ENCODE data around the gene MARCHF10. TPM values are rescaled to one million over a fixed set of nuclear protein-coding genes. Genes with fewer than 3 reads are reported as not detected.

Gene MARCHF10
- total and polyA plus RNA-seq, 2 experiments from 2014 or later: not detected

DNA sequence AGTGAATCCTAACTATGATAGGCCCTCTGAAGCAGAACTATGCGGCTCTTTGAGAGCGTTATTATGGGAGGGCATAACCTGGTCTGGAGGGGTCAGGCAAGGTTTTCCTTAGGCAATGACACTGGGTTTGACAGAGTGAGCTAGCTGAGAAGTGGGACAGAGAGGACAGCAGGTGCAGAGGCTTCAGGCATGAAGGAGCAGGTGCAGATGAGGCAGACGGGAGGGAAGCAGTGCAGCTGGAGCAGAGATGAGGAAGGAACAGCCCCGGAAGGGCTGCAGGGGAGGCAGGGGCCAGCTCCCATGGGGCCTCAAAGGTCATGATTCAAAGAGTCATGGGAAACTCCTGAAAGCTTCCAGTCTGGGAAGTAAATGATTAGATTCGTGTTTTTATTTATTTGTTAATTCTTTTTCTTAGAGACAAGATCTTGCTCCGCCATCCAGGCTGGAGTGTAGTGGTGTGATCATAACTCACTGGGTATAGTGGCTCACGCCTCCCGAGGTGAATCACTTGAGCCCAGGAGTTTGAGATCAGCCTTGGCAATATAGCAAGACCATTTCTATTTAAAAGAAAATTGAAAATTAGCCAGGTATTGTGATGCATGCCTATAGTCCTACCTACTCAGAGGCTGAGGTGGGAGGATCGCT lies 5.4 kb downstream of the MARCHF10 start:
- Histone ChIP-seq H4K20me1 (ENCODE audit: insufficient read depth, poor library complexity, severe bottlenecking) (no peaks in the 10 kb centered on the region), H2AFZ (no peak overlapping the region), H3K36me3 (replicated peaks; ENCODE audit: insufficient read depth, low read depth) (no peaks in the 10 kb centered on the region), H3K9me3 (ENCODE audit: low read depth) (no peaks in the 10 kb centered on the region), H3K4me3 (no peak overlapping the region), H3K9me2 (replicated peaks; ENCODE audit: insufficient read depth) (no peaks in the 10 kb centered on the region), H3K4me1 (ENCODE audit: insufficient read depth) (peaks cover 5% of the 10 kb centered on the region), H3K79me2 (no peaks in the 10 kb centered on the region), H3K27me3 (no peaks in the 10 kb centered on the region), H3K4me2 (no peak overlapping the region), H3K27ac (no peak overlapping the region)
- 94% methylated on average over 9 of the region's 9 CpGs for WGBS (ENCODE audit: low lambda C conversion rate, missing lambda C conversion rate)
- TF ChIP-seq, protein P1, sequence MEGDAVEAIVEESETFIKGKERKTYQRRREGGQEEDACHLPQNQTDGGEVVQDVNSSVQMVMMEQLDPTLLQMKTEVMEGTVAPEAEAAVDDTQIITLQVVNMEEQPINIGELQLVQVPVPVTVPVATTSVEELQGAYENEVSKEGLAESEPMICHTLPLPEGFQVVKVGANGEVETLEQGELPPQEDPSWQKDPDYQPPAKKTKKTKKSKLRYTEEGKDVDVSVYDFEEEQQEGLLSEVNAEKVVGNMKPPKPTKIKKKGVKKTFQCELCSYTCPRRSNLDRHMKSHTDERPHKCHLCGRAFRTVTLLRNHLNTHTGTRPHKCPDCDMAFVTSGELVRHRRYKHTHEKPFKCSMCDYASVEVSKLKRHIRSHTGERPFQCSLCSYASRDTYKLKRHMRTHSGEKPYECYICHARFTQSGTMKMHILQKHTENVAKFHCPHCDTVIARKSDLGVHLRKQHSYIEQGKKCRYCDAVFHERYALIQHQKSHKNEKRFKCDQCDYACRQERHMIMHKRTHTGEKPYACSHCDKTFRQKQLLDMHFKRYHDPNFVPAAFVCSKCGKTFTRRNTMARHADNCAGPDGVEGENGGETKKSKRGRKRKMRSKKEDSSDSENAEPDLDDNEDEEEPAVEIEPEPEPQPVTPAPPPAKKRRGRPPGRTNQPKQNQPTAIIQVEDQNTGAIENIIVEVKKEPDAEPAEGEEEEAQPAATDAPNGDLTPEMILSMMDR (IDR thresholded peaks at IDR 0.05; ENCODE audit: poor library complexity): no peak
- TF ChIP-seq EZH2phosphoT487 (IDR thresholded peaks at IDR 0.05; ENCODE audit: low read depth, severe bottlenecking, unreplicated experiment) (no peak), EZH2 (IDR thresholded peaks at IDR 0.05; ENCODE audit: borderline replicate concordance) (no peak)
- DNase-seq (ENCODE audit: low spot score): no peak

DNA sequence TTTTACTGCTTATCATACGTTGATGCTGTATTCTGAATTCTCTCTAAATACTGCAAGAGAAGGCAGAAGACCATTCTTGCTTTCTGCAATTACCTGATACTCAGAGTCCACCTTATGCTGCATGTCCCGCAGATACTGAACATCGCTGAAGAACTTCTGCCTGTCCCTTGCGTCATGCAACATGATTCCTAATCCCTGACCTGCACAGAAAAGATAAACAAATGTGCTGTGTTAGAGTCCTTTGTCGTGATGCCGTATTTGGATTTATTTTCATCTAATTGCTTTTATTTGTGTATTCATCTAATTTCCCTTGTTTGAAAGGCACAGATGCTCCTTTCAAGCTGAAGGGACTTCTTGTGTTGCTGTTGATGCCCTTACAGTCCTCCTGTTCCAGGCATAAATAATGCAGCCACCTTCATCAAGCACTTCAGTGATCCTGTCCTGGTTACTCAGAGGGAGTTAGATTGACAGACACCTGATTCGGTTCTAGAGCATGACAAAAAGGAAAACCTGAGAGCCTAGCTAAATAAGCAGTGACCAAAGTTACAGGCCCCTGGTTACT lies 6.5 kb downstream of the MARCHF10 start:
- no peaks in the 10 kb centered on the region for H3K9me3 ChIP-seq (ENCODE audit: low read depth)
- no peaks in the 10 kb centered on the region for H3K9me2 ChIP-seq (replicated peaks; ENCODE audit: insufficient read depth)
- no peak overlapping the region for H3K4me2 ChIP-seq
- no peaks in the 10 kb centered on the region for H3K36me3 ChIP-seq (replicated peaks; ENCODE audit: insufficient read depth, low read depth)
- no peak overlapping the region for H3K4me3 ChIP-seq
- no peak for DNase-seq (ENCODE audit: low spot score)
- no peaks in the 10 kb centered on the region for H3K79me2 ChIP-seq
- WGBS (ENCODE audit: low lambda C conversion rate, missing lambda C conversion rate): 76% methylated on average over 7 of the region's 7 CpGs
- no peaks in the 10 kb centered on the region for H3K27me3 ChIP-seq
- no peak overlapping the region for H2AFZ ChIP-seq
- H3K27ac ChIP-seq: no peak overlapping the region
- H4K20me1 ChIP-seq (ENCODE audit: insufficient read depth, poor library complexity, severe bottlenecking): no peaks in the 10 kb centered on the region
- TF ChIP-seq EZH2 (IDR thresholded peaks at IDR 0.05; ENCODE audit: borderline replicate concordance) (no peak), EZH2phosphoT487 (IDR thresholded peaks at IDR 0.05; ENCODE audit: low read depth, severe bottlenecking, unreplicated experiment) (no peak)
- TF ChIP-seq, protein P1 (IDR thresholded peaks at IDR 0.05; ENCODE audit: poor library complexity): no peak
- H3K4me1 ChIP-seq (ENCODE audit: insufficient read depth): no peaks in the 10 kb centered on the region

- Histone ChIP-seq H3K27ac (no peak overlapping the region), H3K36me3 (replicated peaks; ENCODE audit: insufficient read depth, low read depth) (no peaks in the 10 kb centered on the region), H3K9me2 (replicated peaks; ENCODE audit: insufficient read depth) (no peaks in the 10 kb centered on the region), H3K4me2 (no peak overlapping the region), H3K79me2 (no peaks in the 10 kb centered on the region), H3K27me3 (no peaks in the 10 kb centered on the region), H3K9me3 (ENCODE audit: low read depth) (no peaks in the 10 kb centered on the region), H2AFZ (no peak overlapping the region), H3K4me3 (no peak overlapping the region), H3K4me1 (ENCODE audit: insufficient read depth) (no peaks in the 10 kb centered on the region), H4K20me1 (ENCODE audit: insufficient read depth, poor library complexity, severe bottlenecking) (no peaks in the 10 kb centered on the region)
- DNase-seq (ENCODE audit: low spot score): peak; percentile 61
- TF ChIP-seq EZH2phosphoT487 (IDR thresholded peaks at IDR 0.05; ENCODE audit: low read depth, severe bottlenecking, unreplicated experiment): no peak
- TF ChIP-seq, protein P1 (IDR thresholded peaks at IDR 0.05; ENCODE audit: poor library complexity): no peak
- TF ChIP-seq EZH2 (IDR thresholded peaks at IDR 0.05; ENCODE audit: borderline replicate concordance): no peak
- WGBS (ENCODE audit: low lambda C conversion rate, missing lambda C conversion rate): 24% methylated on average over 7 of the region's 7 CpGs
Measured at GRCh38 chr17:62800585-62800984, 7.5 kb downstream of the MARCHF10 start.

Measured in hepatocyte (in vitro differentiated cells).